ENCODE results near the gene MRPS34. TPM values are rescaled to one million over a fixed set of nuclear protein-coding genes. Genes with fewer than 3 reads are reported as not detected.
"Not testable (repeated sequence)": the region's sequence is repeated elsewhere in the genome, so short reads cannot be mapped to it uniquely, and the experiment has no call there.

Gene MRPS34
- total RNA-seq, 1 donor from 2014 or later, result 77.1 TPM

GRCh38 chr16:1749152-1750117 lies 23.5 kb downstream of the MRPS34 start:
- DNase-seq, result no peak

GRCh38 chr16:1747934-1748333 lies 25.0 kb downstream of the MRPS34 start:
- no peak for DNase-seq

GRCh38 chr16:1746693-1747195 lies 26.2 kb downstream of the MRPS34 start:
- no peak for DNase-seq

- no peak for DNase-seq
These were observed 26.8 kb downstream of the MRPS34 start for GRCh38 chr16:1745900-1746692.

DNA sequence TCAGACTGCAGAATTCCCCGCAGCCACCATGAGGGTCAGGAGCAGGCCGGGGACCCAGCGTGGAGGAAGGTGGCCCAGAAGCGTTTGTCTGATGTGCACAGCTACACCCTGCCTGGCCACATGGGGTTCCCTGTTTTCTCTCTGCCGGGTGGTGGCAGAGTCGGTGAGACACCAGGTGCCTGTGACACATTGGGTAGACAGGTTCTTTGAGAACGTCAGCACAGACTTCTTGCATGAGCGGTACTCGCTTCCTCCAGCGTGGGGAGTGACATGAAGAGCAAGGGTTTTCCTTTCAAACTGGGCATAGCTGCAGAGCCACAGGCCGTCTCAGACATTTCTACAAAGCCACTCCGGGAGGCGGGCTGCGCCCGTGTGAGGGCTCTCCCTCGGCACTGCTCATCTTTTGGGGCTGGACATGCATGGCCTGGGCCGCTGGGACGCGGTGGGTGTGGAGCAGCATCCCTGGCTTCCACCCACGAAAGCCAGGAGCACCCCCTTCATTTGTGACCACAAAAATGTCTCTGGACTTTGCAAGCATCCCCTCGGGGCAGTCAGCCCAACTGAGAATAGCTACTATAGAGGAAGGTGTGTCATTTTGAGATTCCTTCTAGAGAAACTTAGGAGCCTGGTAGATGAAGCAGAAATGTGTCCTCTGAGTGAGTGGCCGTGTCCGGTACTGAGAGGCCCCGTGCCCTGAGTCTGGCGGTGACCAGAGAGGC lies 27.6 kb downstream of the MRPS34 start:
- no peak for DNase-seq

GRCh38 chr16:1744338-1744840 lies 28.5 kb downstream of the MRPS34 start:
- no peak for DNase-seq

DNA sequence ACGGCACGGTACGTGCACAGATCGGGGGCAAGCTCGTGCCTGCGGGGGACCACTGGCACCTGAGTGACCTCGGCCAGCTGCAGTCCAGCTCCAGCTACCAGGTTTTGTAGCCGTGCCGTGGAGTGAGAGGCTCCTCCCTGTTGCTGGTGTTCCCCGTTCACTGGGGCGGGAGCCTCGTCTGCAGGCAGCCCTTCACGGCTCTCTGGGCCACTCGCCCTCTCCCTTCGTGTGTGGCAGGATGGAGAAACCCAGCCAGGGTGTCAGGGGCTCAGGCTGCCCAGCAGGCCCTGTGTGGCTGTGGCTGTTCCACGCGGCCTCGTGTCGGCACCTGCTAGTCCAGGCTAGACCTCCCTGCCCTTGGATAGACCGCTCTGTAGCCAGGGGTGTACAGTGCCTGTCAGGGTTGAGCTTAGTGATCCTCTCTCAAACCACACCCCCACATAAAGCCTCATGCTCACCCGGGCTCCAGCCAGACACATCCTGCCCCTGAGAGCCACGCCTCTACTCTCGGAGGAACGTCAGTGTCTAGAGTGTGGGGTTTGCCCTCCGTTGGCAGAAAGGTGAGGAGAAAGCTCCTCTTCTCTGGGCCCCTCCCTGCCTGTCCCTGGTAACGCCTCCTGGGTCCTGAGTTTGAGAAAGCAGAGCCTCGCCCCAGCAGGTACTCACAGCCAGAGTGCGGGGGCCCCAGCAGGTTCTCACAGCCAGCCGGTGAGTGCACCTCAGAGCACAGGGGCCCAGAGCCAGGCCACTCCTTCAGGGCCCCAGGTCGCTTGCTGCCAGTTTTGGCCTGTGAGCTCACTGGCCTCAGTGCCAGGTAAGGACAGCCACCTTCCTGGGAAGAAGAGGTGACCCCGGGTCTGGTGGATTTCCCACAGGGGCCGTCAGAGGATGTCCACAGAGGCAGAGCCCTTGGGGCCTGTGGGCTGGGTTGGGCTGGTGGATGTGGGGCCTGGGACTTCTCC lies 29.3 kb downstream of the MRPS34 start:
- no peak for DNase-seq

DNA sequence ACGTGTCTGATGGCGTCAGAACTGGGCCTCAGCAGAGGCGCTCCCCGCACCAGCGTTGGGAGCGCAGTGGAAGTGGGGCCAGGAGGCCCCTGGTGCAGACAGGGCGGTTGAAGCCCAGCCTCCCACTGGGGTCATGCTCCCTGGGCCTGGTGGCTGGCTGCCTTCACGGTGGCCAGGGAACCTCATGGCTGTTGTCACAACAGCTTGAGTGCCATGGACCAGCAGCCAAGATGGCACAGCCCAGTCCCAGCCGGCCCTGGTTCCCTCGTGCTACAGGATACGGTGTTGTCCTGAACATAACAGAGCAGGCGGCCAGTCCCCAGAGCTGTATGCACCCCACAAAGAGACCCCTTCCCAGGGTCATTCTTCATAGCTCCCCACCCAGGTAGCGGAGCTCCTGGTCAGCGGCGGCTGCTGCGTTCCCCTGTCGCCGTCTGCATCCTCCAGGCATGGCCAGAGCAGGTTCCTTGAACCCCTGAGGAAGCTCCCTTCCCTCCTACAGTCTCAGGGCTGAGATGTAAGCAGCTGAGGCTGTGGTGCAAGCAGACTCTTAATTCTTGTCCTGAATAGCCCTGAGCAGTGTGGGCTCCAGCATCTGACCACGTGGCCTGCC lies 31.3 kb downstream of the MRPS34 start:
- DNase-seq, result no peak

DNA sequence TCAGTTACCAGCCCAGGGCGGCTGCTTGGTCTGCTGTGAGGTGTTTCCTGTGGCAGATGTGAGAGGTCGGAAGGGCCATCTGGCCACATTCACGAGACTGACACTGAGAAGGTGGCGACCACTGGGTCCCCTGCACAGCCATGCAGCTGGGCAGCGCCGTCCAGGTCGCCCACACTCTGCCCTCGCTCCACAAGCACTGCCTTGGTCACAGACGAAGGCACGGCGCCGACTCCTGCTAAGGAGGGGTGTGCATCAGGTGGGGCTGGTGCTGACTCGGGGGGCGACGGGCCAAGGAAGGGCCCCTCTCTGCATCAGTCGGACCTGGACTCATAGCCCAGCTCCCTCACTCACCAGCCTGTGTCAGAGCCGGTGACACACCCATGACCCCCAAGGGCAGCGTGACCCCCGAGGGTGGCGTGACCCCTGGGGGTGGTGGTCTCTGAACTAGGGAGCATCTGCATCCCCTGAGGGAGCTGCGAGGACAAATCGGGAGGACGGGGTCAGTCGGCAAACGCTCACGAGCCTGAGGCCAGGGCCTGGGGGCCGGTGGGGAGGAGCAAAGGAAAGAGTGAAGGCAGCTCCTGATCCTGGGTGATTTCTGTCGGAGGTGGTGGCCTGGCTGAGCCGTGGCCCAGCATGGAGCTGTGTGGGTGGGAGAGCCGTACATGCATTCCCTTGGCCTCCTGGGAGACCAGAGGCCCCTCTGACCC lies 32.0 kb downstream of the MRPS34 start:
- DNase-seq, result no peak

- DNase-seq, result no peak
These were observed 32.7 kb downstream of the MRPS34 start for GRCh38 chr16:1740234-1740633.

DNA sequence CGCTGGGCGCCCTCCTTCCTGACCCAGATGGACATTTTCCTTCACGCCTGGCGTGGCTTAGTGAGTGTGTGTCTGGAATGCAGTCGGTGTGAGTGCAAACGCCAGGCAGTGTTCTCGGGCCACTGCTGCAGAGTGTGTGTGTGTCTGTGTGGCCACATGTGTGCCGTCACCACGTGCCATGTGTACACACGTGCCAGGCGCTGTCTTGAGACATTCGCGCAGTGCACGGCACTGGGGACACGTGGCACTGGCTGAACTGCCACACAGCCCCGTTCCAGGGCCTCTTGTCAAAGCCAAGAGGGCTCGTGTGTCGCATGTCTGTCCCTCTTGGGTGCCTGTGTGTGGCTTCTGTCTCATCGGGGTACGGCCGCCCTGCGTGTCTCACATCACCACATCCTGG lies 38.1 kb downstream of the MRPS34 start:
- DNase-seq, result no peak

DNA sequence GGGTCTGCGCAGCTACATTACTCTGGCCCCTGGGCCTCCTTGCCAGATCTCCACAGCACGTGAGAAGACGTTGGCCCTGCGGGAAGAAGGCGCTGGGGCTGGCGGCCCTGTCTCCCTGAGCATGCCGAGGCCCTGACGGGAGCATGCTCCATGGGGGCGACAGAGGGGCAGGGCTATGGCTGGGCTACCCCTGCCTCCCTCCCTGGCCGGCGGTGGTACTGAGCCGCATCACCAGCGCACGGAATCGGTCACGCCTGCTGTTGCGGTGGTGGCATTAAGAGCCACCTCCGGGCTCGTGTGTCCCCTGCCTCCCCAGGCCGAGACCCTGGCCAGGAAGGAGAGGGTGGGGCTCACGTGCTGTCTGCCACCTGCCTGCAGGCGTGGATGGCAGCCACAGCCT lies 38.8 kb downstream of the MRPS34 start:
- DNase-seq, result no peak

- DNase-seq, result not testable (repeated sequence)
These were observed 40.4 kb downstream of the MRPS34 start for GRCh38 chr16:1732551-1732987.

DNA sequence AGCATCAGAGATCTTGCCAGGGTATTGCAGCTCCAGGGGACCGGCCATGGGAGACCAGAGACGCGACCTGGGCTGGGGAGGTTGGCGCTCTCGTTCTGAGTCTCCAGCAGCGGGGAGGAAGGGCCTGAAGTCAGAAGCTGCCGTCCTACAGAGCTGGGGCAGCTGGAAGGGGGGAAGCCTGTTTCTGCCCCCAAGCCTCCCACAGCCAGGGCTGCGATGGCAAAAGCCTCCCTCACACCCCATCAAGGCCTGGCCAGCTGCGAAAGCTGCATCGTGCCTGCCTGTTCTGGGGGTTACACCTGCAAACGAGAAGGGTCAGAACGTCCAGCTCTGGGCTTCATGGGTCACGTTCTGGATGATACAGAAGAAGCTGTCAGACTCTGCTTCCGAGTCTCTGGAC lies 40.9 kb downstream of the MRPS34 start:
- DNase-seq, result no peak

- DNase-seq, result no peak
These were observed 41.3 kb downstream of the MRPS34 start for GRCh38 chr16:1731603-1732002.

- DNase-seq, result no peak
These were observed 41.9 kb downstream of the MRPS34 start for GRCh38 chr16:1731073-1731472.

DNA sequence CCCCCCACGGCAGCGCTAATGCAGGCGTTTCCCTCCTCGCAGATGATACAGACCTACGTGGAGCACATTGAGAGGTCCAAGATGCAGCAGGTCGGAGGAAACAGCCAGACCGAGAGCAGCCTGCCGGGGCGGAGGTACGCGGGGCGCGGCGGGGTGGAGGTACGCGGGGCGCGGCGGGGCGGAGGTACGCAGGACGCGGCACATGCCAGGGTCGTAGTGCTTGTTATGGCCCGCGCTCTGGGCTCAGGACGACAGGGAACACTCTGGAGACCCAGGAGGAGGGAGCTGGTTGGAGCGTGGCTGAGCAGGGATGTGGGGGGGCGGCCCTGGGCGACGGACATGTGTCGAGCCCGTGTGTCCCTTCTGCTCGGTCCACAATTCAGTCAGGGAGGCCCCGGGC lies 43.5 kb downstream of the MRPS34 start:
- no peak for DNase-seq

GRCh38 chr16:1729026-1729425 lies 43.9 kb downstream of the MRPS34 start:
- DNase-seq, result no peak

DNA sequence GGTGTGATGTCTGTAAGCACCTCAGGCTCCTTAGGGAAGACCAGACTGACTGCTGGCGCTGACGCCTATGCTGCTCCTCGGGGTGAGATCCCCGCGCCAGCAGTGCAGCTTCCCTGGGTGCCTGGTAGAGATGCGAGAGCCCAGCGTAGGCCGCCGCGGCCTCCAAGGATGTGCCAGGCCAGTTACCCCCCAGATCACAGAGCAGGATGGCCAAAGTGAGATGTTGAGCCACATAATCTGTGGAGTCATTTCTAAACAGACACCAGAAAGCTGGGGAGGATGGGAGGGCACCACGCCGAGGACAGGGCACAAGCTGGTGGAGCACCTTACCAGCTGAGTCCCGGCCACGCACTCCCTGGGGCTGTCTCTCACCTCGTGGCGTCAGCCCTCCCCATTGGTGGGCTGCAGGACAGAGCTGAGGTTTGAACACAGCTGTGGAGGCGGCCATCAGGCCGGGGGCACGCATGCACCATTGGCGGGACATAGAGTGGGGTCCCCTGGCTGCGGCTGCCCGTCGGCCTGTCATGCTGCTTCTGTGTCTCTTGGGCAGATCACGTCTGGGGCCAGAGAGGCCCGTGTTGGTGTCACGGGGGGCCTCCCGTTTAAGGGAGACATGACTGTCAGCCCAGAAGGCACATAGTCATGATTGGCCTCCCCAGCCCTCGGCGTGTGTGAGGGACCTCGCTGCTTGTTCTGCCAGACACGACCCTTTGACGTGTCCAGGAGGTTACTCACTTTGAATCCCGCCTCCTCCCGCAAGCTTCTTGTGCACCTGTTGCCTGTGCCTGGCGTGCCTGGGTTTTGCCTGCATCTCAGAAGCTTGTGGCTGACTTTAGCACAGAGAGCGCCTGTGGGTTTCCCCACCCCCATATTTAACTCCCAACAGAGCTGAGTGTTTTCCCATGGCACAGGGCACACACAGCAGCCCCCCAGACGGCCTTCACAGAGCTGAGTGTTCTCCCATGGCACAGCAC lies 45.0 kb downstream of the MRPS34 start:
- no peak for DNase-seq
